KBM-7 (cell line): ENCODE results near the gene TMEM120B.
A peak's percentile ranks its signal among the peaks of the same experiment; 100 is the strongest.

Experiments
- DNase-seq: peaks from one replicate; pipeline ENCODE4 v3.0.0-alpha.2; 2015
- in situ Hi-C: fragments of 300-500 bp; cut with MboI; formaldehyde crosslinking; loops from 2 replicates; pipeline ENCODE4 v1.14.3; 2020; ENCODE audit warnings: low sequenced_read_pairs, low pct_unique_long_range_greater_than_20kb, mixed read lengths

Gene TMEM120B

DNA sequence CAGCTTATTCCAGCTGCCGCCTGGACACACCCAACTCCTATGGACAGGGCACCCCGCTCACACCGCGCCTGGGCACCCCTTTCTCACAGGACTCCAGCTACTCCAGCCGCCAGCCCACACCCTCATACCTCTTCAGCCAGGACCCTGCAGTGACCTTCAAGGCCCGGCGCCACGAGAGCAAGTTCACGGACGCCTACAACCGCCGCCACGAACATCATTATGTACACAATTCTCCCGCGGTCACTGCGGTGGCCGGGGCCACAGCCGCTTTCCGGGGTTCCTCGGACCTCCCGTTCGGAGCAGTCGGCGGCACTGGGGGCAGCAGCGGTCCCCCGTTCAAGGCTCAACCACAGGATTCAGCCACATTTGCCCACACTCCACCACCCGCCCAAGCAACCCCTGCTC lies 97.2 kb downstream of the TMEM120B start:
- no peak for DNase-seq
- in situ Hi-C loops, result no loop called here

DNA sequence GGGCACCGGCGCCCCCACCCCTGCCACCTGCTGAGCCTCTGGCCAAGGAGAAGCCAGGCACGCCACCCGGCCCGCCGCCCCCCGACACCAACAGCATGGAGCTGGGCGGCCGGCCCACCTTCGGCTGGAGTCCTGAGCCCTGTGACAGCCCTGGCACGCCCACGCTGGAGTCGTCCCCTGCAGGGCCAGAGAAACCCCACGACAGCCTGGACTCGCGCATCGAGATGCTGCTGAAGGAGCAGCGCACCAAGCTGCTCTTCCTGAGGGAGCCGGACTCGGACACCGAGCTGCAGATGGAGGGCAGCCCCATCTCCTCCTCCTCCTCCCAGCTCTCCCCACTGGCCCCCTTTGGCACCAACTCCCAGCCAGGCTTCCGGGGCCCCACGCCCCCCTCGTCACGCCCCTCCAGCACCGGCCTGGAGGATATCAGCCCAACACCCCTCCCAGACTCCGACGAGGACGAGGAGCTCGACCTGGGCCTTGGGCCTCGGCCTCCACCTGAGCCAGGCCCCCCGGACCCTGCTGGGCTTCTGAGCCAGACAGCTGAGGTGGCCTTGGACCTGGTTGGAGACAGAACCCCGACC lies 97.8 kb downstream of the TMEM120B start:
- DNase-seq, result no peak
- in situ Hi-C loops, result no loop called here

DNA sequence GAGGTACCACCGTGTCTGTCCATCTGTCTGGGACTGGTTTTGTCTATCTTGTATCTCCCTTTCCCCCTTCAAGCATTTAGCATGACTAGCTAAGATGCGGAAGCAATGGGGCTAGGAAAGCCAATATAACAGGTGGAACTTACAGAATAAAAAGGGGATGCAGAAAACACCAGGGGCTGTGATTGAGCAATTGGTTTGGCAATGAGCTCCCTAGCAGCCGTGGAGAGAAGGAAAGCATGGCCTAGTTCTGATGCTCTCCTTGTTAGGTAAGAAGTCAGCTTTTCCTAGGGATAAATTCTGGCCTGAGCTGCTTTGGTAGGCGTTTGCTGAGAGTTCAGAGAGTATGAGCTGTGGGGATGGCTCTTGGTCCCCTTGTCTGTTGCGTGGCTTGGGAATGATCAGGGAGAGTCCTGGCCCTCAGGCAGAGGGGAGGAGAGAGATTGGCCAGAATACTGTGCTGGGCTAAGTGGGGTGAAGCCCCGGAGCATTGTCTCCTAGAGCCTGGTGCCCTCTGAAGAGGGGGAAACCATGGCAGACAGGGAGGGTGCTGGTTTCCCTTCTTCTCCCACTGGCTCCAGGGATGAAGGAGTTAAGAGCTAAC lies 98.4 kb downstream of the TMEM120B start:
- no peak for DNase-seq
- in situ Hi-C loops, result no loop called here

DNA sequence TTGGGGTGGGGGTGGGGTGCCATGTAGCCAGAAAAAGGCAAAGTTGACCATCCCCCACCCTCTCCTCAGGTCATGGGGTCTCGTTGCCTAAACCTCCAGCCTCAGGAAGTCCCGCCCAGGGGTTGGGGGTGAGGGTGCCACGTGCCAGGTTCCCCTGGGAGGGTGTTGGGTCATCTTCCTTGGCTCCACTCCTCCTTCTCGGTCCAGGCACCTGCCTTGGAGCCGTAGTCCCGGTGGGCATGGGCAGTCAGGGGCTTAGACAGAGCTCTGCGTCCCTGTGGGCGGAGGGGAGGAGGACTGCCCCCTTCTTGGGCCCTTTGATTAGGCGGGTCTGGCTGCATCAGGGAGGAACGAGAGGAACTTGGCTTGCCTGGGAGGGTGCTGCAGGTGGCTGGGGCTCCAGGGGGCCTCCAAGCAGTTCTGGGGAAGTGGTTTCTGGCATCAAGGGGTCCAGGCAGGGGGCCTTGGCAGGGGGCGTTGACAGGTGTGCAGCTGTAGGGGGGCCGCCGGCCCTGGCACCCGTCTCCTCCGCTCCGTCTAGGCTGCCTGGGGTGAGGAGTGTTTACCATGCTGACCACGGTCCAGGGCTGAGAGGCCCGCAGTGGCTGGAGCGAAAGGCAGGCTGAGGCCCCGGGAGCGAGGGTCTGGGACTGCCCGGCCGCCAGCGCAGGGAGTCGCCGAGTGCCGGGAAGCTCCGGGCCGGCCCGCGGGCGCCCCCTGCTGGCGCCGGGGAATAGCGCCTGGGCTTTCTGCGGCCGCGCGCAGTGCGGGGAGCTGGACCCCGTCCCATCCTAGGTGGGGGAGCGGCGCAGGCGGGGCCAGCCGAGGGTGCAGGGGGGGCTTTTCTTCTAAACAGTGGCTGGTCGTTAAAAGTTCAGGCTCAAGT lies 99.1 kb downstream of the TMEM120B start:
- in situ Hi-C loops, result no loop called here
- peak; percentile 70 for DNase-seq

DNA sequence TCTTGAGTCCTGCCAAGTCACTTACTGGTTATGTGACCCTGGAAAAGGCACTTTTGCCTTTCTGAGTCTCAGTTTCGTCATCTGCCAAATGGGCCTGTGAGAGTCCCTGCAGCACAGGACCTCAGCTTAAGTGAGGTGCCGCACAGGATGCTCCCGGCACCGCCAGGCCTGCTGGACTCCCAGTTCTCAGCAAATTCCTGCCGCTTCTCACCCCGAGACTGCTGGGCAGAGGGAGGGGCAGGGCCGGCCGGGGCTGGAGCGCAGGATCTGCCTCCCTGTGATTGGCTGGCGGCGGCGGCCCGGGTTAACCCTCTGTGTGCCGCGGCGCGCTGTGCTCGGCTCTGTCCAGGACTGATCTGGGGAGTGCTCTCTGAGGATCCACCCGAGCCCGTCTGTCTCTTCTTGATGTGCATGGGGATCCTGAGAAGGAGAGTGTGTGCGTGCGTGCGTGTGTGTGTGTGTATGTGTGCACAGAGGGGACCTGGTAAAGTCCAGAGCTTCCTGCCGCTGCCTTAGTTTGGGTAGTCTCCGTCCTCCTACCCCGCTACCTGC lies 99.8 kb downstream of the TMEM120B start:
- no peak for DNase-seq
- in situ Hi-C loops, result no loop called here

DNA sequence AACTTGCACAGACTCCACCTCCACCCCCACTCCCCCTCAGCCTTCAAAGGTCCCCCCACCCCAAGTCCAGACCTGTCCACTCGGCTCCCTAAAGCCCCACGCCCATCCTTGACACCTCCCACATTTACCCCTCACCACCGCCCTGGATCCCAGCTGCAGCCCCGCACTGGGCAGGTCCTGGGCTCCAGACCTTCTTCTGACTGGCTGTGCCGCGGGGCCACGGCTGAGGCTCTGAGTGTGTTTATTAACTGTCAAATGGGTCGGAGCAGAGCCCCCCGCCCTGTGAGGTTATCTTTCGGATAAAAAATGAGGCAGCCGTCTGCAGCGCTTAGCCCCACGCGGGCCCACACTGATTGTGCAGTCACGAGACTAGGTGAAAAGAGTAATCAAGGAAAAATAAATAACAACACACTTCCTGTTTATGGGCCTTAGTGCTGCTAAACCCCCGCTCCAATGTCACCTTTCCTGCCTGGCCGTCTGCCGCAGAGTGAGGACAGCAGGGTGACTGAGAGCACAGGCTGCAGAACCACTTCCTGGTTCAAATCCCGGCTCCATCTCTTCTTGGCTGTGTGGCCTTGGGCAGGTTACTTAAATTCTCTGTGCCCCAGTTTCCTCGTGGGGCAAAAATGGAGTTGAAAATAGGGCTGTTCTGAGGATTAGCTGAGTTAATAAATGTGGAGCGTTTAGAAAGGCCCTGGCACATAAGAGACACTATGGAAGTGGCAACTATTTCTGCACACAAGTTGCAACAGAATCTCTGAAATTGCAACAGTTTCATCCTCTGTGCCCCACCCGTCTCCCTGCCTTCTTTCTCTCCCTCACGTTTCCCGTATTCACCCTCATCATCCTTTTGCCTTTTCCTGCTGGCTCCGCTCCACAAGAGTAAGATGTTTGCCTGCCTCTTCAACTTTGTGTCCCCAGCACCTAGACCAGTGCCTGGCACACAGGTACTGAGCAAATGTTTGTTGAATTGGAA lies 100.7 kb downstream of the TMEM120B start:
- DNase-seq, result no peak
- in situ Hi-C loops, result no loop called here

DNA sequence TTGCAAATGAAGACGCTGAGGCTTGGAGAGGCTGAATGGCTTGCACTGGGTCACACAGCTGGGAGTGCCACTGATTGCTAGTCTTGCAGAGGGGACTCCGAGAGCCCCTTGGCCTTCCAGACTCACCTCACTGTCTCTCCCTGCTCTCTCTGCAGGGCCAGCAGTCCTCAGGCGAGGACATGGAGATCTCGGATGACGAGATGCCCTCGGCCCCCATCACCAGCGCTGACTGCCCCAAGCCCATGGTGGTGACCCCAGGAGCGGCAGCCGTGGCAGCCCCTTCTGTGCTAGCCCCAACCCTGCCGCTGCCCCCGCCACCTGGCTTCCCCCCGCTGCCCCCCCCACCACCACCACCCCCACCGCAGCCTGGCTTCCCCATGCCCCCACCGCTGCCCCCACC lies 101.4 kb downstream of the TMEM120B start:
- no peak for DNase-seq
- in situ Hi-C loops, result no loop called here

DNA sequence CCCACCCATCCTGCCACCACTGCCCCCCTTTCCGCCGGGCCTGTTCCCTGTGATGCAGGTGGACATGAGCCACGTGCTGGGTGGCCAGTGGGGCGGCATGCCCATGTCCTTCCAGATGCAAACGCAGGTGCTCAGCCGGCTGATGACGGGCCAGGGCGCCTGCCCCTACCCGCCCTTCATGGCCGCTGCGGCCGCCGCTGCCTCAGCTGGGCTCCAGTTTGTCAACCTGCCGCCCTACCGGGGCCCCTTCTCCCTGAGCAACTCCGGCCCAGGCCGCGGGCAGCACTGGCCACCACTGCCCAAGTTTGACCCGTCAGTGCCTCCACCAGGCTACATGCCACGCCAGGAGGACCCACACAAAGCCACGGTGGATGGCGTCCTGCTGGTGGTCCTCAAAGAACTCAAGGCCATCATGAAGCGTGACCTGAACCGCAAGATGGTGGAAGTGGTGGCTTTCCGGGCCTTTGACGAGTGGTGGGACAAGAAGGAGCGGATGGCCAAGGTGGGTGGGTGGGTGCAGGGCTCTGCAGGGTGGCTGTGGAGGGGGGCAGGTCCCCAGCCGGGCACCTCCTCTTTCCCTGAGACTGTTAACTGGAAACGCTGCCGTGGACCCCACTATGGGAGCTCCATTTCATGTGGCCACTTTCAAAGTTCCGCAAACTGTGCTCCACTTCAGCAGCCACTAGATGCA lies 102.0 kb downstream of the TMEM120B start:
- no peak for DNase-seq
- in situ Hi-C loops, result no loop called here

DNA sequence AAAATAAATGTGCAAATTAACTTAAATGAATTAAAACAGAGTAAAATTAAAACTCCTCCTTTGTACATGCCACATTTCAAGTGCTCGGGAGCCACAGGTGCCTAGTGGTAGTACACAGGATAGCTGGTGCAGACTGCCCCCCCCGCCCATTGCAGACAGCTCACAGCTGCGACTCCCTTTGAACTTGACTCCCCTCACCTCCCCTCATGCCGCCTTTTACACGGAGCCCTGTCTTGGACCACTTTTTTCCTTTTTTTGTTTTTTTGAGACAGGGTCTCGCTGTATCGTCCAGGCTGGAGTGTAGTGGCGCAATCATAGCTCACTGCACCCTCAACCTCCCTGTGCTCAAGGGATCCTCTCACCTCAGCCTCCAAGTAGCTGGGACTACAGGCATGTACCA lies 102.7 kb downstream of the TMEM120B start:
- no peak for DNase-seq
- in situ Hi-C loops, result no loop called here

DNA sequence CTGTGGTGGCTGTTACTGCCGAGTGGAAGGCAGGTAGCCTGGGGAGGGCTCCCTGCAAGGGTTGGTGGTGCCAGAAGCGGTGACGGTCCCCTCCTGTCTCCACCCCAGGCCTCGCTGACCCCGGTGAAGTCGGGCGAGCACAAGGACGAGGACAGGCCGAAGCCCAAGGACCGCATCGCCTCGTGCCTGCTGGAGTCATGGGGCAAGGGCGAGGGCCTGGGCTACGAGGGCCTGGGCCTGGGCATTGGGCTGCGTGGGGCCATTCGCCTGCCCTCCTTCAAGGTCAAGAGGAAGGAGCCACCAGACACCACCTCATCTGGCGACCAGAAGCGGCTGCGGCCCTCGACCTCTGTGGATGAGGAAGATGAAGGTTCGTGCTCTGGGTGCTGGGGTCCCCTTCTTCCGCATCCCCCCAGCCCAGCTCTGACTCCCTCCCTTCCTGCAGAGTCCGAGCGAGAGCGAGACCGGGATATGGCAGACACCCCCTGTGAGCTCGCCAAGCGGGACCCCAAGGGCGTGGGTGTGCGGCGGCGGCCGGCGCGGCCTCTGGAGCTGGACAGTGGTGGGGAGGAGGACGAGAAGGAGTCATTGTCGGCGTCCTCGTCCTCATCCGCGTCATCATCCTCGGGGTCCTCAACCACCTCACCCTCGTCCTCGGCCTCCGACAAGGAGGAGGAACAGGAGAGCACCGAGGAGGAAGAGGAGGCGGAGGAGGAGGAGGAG lies 104.5 kb downstream of the TMEM120B start:
- in situ Hi-C loops, result no loop called here
- no peak for DNase-seq

DNA sequence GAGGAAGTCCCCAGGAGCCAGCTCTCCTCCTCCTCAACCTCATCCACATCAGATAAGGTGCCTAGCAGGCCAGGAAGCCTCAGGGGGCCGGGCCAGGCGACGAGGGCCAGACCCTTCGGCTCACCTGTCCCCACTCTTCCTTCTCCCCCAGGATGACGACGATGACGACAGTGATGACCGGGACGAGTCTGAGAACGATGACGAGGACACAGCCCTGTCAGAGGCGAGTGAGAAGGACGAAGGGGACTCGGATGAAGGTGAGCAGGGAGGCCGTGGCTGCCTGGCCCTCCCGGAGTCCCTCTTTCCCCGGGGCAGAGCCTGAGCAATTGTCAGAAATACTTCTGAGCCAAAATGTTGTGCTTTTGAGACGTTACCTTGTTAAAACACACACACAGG lies 105.1 kb downstream of the TMEM120B start:
- no peak for DNase-seq
- in situ Hi-C loops, result no loop called here

DNA sequence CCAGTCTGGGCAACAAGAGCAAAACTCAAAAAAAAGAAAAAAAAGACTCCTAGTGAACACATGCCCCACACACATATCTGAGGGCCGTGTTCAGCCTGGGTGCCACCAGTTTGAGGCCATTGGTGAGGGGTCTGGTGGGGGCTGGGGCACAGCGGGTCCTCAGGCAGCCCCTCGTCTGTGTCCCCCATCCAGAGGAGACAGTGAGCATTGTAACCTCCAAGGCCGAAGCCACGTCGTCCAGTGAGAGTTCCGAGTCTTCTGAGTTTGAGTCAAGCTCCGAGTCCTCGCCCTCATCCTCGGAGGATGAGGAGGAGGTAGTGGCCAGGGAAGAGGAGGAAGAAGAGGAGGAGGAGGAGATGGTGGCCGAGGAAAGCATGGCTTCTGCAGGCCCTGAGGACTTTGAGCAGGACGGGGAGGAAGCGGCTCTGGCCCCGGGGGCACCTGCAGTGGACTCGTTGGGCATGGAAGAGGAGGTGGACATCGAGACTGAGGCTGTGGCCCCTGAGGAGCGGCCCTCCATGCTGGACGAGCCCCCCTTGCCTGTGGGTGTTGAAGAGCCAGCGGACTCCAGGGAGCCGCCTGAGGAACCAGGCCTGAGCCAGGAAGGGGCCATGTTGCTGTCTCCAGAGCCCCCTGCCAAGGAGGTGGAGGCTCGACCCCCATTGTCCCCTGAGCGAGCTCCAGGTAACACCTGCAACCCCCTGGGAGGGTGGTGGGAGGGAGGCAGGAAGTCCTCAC lies 106.8 kb downstream of the TMEM120B start:
- no peak for DNase-seq
- in situ Hi-C loops, result no loop called here

DNA sequence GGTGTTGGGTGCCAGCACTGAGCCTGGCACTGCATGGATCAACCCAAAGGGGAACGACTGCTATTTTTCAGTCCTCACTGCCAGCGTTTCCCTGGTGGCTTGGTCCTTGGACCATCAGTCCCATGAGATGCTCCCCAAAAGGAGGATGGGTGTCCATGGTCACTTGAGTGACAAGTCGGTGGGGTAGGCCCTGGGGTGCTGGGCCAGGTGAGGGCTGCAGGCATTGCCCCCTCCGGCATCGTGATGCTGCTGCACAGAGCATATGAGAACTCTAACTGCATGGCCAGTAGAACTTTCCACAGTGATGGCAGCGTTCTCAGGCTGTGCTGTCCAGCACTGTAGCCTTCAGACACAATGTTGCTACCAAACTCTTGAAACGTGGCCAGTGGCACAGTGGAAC lies 107.5 kb downstream of the TMEM120B start:
- DNase-seq, result no peak
- in situ Hi-C loops, result no loop called here

DNA sequence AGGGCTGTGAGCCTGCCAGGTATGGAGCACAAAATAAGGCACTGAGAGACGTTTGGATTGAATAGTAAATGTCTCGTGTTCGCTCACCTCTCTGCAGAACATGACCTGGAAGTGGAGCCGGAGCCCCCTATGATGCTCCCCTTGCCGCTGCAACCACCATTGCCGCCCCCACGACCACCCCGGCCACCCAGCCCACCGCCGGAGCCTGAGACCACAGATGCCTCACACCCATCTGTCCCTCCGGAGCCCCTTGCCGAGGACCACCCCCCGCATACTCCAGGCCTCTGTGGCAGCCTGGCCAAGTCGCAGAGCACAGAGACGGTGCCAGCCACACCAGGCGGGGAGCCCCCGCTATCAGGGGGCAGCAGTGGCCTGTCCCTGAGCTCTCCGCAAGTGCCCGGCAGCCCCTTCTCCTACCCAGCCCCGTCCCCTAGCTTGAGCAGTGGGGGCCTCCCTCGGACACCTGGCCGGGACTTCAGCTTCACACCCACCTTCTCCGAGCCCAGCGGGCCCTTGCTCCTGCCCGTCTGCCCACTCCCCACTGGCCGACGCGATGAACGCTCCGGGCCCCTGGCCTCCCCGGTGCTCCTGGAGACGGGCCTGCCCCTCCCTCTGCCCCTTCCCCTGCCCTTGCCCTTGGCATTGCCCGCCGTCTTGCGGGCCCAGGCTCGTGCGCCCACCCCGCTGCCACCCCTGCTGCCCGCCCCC lies 110.0 kb downstream of the TMEM120B start:
- in situ Hi-C loops, result no loop called here
- no peak for DNase-seq

DNA sequence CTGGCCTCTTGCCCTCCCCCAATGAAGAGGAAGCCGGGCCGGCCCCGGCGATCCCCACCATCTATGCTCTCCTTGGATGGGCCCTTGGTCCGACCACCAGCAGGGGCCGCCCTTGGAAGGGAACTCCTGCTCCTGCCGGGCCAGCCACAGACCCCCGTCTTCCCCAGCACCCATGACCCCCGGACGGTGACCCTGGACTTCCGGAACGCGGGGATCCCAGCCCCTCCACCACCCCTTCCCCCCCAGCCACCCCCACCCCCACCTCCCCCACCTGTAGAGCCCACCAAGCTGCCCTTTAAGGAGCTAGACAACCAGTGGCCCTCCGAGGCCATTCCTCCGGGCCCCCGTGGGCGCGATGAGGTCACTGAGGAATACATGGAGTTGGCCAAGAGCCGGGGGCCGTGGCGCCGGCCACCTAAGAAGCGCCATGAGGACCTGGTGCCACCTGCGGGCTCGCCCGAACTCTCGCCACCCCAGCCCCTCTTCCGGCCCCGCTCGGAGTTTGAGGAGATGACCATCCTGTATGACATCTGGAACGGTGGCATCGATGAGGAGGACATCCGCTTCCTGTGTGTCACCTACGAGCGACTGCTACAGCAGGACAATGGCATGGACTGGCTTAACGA lies 110.7 kb downstream of the TMEM120B start:
- no peak for DNase-seq
- in situ Hi-C loops, result no loop called here

DNA sequence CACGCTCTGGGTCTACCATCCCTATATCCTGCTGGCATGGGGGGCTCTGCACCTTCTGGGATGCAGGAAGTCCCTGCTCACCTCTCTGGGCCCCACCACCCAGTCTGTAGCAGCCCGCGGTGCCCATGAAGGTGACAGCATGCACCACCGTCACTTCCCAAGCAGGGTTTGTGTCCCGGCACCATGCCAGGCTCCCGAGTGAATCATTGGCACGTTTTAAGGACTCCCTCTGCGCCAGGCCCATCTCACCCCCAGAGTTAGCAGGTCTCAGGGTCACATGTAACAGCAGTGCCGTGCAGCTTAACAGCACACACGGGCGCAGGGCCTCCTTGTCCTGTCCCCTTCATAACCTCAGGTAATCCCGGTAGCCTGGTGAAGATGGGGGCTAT lies 111.2 kb downstream of the TMEM120B start:
- DNase-seq, result no peak
- in situ Hi-C loops, result no loop called here
